Suprapubic skin (tissue), 4 donors: ENCODE results near the gene GNRHR.

Source experiments
- POLR2A ChIP-seq, 2 donors: fragments of 450-650 bp; IDR thresholded peaks; one replicate each; pipeline ENCODE4 v1.6.1; 2017; ENCODE audit warnings: antibody characterized with exemption in 2 of 2, mild to moderate bottlenecking in 2 of 2, moderate library complexity in 2 of 2
- POLR2AphosphoS5 ChIP-seq, 3 donors: sonication (generic); formaldehyde crosslinking; IDR thresholded peaks; one replicate each; pipeline ENCODE4 v1.6.1; 2017; ENCODE audit warnings: antibody characterized with exemption in 3 of 3

DNA sequence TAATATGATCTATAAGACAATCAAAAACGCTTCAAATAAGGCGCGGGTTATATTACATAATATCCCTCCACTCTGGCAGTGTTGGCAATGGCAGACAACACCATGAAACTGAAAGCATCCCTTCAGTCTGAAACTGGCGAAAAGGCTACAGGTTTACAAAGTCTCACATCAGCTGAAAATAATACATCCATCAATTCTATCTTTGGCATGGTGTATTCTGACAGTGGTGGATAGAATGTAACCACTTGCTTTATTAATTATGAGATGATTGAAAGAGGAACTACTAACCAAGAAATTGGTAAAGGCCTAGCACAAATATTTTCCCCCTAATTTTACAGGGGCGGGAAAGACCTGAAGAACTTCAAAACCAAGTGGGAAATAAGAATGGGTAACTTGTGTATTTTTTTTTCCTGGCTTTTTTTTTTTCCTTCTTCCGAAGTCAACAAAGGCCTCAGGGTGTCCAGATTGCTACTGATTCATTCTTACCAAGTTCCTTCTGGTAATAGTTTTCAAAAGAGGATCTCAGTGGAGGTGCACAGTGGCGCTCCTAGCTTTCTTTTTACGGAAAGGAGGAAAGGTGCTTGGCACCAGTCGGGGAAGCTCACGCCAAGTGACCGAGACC lies 54.0 kb downstream of the GNRHR start:
- TF ChIP-seq POLR2AphosphoS5 (IDR thresholded peaks at IDR 0.05) = no peak
- TF ChIP-seq POLR2A (IDR thresholded peaks at IDR 0.05) = no peak
